Hepatocyte (in vitro differentiated cells): ENCODE data around the gene SCO1. TPM values are rescaled to one million over a fixed set of nuclear protein-coding genes. Genes with fewer than 3 reads are reported as not detected.

Experiments used
- DNase-seq: peaks from one replicate; pipeline ENCODE4 v3.0.0-alpha.2; 2016; ENCODE audit warnings: low spot score
- H2AFZ ChIP-seq: fragments of 200-600 bp; sonication (generic); 2 replicates; pipeline ENCODE4 v1.6.0; 2016; ENCODE audit warnings: antibody characterized with exemption, mild to moderate bottlenecking
- H3K27ac ChIP-seq: fragments of 200-600 bp; sonication (generic); 2 replicates; pipeline ENCODE4 v1.5.1; 2016; ENCODE audit warnings: mild to moderate bottlenecking
- H3K27me3 ChIP-seq: fragments of 200-600 bp; sonication (generic); 2 replicates; pipeline ENCODE4 v1.6.1; 2016
- H3K36me3 ChIP-seq: fragments of 200-600 bp; sonication (generic); replicated peaks from 2 replicates; pipeline ENCODE4 v1.5.1; 2016; ENCODE audit warnings: low read depth; ENCODE audit not compliant: insufficient read depth
- H3K4me1 ChIP-seq: fragments of 200-600 bp; sonication (generic); 2 replicates; pipeline ENCODE4 v1.5.1; 2016; ENCODE audit warnings: mild to moderate bottlenecking, moderate library complexity; ENCODE audit not compliant: insufficient read depth
- H3K4me2 ChIP-seq: fragments of 200-600 bp; sonication (generic); 2 replicates; pipeline ENCODE4 v1.6.0; 2016
- H3K4me3 ChIP-seq: fragments of 200-600 bp; sonication (generic); 2 replicates; pipeline ENCODE4 v1.5.1; 2016; ENCODE audit warnings: mild to moderate bottlenecking
- H3K79me2 ChIP-seq: fragments of 200-600 bp; sonication (generic); 2 replicates; pipeline ENCODE4 v1.6.0; 2017; ENCODE audit warnings: mild to moderate bottlenecking
- H3K9me2 ChIP-seq: fragments of 200-600 bp; sonication (generic); replicated peaks from 2 replicates; pipeline ENCODE4 v1.6.0; 2017; ENCODE audit warnings: mild to moderate bottlenecking; ENCODE audit not compliant: insufficient read depth
- H3K9me3 ChIP-seq: fragments of 200-600 bp; sonication (generic); 2 replicates; pipeline ENCODE4 v1.5.1; 2016; ENCODE audit warnings: low read depth, mild to moderate bottlenecking
- H4K20me1 ChIP-seq: fragments of 200-600 bp; sonication (generic); 2 replicates; pipeline ENCODE4 v1.6.0; 2016; ENCODE audit warnings: mild to moderate bottlenecking; ENCODE audit not compliant: insufficient read depth, poor library complexity, severe bottlenecking
- CTCF ChIP-seq: fragments of 200-600 bp; sonication (generic); IDR thresholded peaks from 2 replicates; pipeline ENCODE4 v1.5.1; 2016; ENCODE audit warnings: antibody characterized with exemption, mild to moderate bottlenecking; ENCODE audit not compliant: poor library complexity
- EZH2 ChIP-seq: fragments of 200-600 bp; sonication (generic); IDR thresholded peaks from 2 replicates; pipeline ENCODE4 v1.6.1; 2016; ENCODE audit warnings: antibody characterized with exemption, mild to moderate bottlenecking, borderline replicate concordance
- EZH2phosphoT487 ChIP-seq: fragments of 200-600 bp; sonication (generic); IDR thresholded peaks from one replicate; pipeline ENCODE4 v1.6.1; 2018; ENCODE audit warnings: antibody characterized with exemption, mild to moderate bottlenecking, low read depth, moderate library complexity; ENCODE audit not compliant: unreplicated experiment, severe bottlenecking
- WGBS: methylation state at CpG from one replicate; pipeline ENCODE4 v1.1.6; 2016; ENCODE audit warnings: low lambda C conversion rate; ENCODE audit errors: missing lambda C conversion rate; 5-methylcytosine and 5-hydroxymethylcytosine counted together
- polyA plus RNA-seq: library from polyadenylated mRNA; unstranded; fragments of >200 nt; fragmentation: Nextera tagmentation; extraction: Ambion mirVana; gene quantifications from 2 replicates; pipeline ENCODE4 v1.2.1, GENCODE V29; 2016
- total RNA-seq: library from RNA; depleted of rRNA; stranded (reverse); fragments of >200 nt; gene quantifications from 2 replicates; pipeline ENCODE4 v1.2.3, GENCODE V29; 2014

SCO1 gene
- total RNA-seq: 37.4 and 45.8 TPM in 2 replicates
- polyA plus RNA-seq: 34.0 and 43.4 TPM in 2 replicates

GRCh38 chr17:10697092-10698081, at the start of gene SCO1, which contains the start of gene ADPRM:
Gene SCO1 (minus strand): TSS chr17:10697533. CDS start chr17:10697507, 26 bp downstream.
Gene ADPRM (plus strand): TSS chr17:10697594. CDS start chr17:10704927, 7,333 bp downstream.
- Histone ChIP-seq H3K27ac (peak within 1 kb of the TSS; percentile 96), H3K4me1 (peaks cover 12% of the 10 kb centered on the region), H3K9me2 (no peaks in the 10 kb centered on the region), H3K36me3 (no peaks in the 10 kb centered on the region), H2AFZ (peak within 1 kb of the TSS; percentile 88), H3K27me3 (no peaks in the 10 kb centered on the region), H3K79me2 (peaks cover 80% of the 10 kb centered on the region), H3K9me3 (no peaks in the 10 kb centered on the region), H3K4me2 (peak within 1 kb of the TSS; percentile 85), H4K20me1 (no peaks in the 10 kb centered on the region), H3K4me3 (peak within 1 kb of the TSS; percentile 95)
- peak; percentile 97 for DNase-seq
- under 1% methylated on average over 73 of the region's 84 CpGs for WGBS
- TF ChIP-seq CTCF (peak; percentile 50), EZH2 (no peak), EZH2phosphoT487 (no peak)

- Histone ChIP-seq H3K79me2 (no peaks in the 10 kb centered on the region), H3K4me2 (peak overlapping the region; percentile 58), H4K20me1 (no peaks in the 10 kb centered on the region), H3K9me2 (no peaks in the 10 kb centered on the region), H3K36me3 (no peaks in the 10 kb centered on the region), H3K27ac (peak overlapping the region; percentile 88), H2AFZ (no peak overlapping the region), H3K4me1 (peaks cover 8% of the 10 kb centered on the region), H3K4me3 (no peak overlapping the region), H3K27me3 (no peaks in the 10 kb centered on the region), H3K9me3 (no peaks in the 10 kb centered on the region)
- TF ChIP-seq EZH2phosphoT487 (no peak), CTCF (no peak), EZH2 (no peak)
- 39% methylated on average over 6 of the region's 6 CpGs for WGBS
- DNase-seq: peak; percentile 63
These were observed 47.9 kb upstream of the SCO1 start for GRCh38 chr17:10745231-10745630.

GRCh38 chr17:10744501-10745000, 47.2 kb upstream of the SCO1 start:
- peak overlapping the region; percentile 88 for H3K27ac ChIP-seq

More at GRCh38 chr17:10744501-10745000, 47.2 kb upstream of the SCO1 start:
- 19% methylated on average over 6 of the region's 7 CpGs for WGBS
- Histone ChIP-seq H4K20me1 (no peaks in the 10 kb centered on the region), H3K9me3 (no peaks in the 10 kb centered on the region), H3K4me1 (peaks cover 8% of the 10 kb centered on the region), H3K4me2 (peak overlapping the region; percentile 58), H2AFZ (no peak overlapping the region), H3K79me2 (no peaks in the 10 kb centered on the region), H3K9me2 (no peaks in the 10 kb centered on the region), H3K27me3 (no peaks in the 10 kb centered on the region), H3K4me3 (no peak overlapping the region), H3K36me3 (no peaks in the 10 kb centered on the region)
- DNase-seq: no peak
- no peak for TF ChIP-seq EZH2
- no peak for TF ChIP-seq CTCF
